Nucleus accumbens (tissue), 56 donors: ENCODE results near the gene GGT7.
"Not testable (repeated sequence)": the region's sequence is repeated elsewhere in the genome, so short reads cannot be mapped to it uniquely, and the experiment has no call there.

Experiments used
- DNase-seq, 56 donors: peaks; one replicate each; lab custom pipeline; 2025; lab: John Stamatoyannopoulos, UW

The GGT7 gene

GRCh38 chr20:34859367-34859766 lies 13.3 kb downstream of the GGT7 start:
- DNase-seq, result no peak

GRCh38 chr20:34852298-34852697 lies 20.4 kb downstream of the GGT7 start:
- no peak for DNase-seq

DNA sequence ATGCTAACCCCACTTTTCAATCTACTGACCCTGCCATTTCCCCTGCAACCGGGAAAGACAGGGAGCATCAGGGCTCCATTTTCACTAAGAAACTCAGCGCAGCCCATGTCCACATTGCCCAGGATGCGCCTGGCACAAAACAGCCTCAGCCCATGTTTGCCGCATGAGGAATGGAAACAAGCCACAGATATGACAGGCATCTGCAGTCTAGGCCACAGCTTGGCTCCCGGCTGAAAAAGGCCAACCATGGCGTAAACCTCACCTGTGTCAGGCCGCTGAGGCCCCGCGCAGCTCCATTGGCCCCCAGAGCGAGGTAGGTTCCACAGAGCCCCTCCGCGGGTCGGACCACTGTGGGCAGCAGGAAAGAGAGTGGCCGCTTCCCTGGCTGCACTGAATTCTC lies 21.7 kb downstream of the GGT7 start:
- DNase-seq, result no peak

DNA sequence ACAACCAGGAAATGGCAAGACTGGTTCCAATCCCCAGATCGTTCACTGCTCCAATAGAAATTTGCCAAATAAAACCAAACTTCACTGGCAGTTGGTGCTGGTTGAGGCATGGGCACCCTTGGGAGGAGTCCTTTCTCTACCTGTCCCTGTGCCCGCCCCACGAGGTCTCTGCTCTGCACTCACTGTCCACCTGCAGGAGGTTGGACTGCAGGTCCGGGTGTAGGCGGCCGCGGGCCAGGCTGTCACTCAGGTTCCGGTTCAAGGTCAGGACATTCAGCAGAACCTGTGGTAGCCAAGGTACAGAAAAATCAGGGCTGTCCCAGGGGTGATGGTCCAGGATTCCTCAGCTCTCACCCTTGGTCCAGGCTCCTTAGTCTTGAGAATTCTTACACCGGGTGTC lies 22.9 kb downstream of the GGT7 start:
- no peak for DNase-seq

GRCh38 chr20:34848597-34848996 lies 24.1 kb downstream of the GGT7 start:
- no peak for DNase-seq

DNA sequence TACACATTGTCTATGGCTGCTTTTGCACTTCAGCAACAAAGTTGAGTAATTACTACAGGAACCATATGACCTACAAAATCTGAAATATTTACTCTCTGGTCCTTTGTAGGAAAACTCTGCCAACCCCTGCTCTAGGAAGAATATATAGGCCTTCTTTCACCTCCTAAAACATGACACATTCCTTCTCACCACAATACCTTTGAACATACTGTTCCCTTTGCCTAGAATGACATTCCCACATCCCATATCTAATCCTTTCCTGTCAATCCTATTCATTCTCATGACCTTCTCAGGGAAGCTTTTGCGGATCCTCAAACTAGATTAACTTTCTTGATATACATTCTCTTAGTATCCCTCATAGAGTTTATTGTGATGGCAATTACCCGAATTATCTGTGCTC lies 29.2 kb downstream of the GGT7 start:
- no peak for DNase-seq

- DNase-seq, result no peak
Observed at GRCh38 chr20:34842143-34842542, 30.5 kb downstream of the GGT7 start.

DNA sequence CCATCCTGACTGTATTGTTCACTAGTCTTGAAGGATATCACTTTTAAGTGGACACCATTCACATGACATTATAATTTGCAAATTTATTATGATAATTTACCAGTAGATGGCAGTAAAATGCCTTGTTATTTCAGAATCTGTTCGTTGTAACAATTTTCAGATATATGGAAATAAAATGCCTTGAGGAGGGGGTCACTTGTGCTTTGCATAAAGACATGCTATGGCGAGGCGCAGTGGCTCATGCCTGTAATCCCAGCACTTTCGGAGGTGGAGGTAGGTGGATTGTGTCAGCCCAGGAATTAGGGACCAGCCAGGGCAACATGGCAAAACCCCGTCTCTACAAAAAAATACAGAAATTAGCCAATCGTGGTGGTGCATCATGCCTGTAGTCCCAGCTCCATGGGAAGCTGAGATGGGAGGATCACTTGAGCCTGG lies 38.2 kb downstream of the GGT7 start:
- DNase-seq, result peak in 1 of 56 donors; percentile 3

DNA sequence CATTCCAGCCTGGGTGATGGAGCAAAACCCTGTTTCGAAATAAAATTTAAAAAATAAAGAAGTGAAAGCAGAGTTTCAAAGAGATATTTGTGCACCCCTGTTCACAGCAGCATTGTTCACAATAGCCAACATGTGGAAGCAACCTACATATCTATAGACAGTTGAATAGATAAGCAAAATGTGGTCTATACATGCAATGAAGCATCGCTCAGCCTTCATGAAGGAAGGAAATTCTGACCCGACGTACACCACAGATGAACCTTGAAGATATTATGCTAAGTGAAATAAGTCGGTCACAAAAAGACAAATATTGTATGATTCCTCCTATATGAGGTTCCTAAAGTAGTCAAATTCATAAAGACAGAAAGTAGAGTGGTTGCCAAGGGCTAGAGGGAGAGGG lies 40.7 kb downstream of the GGT7 start:
- no peak for DNase-seq

GRCh38 chr20:34829191-34829590 lies 43.5 kb downstream of the GGT7 start:
- DNase-seq, result no peak

GRCh38 chr20:34825530-34826362 lies 46.9 kb downstream of the GGT7 start, which contains the start of gene NCOA6:
Gene NCOA6, minus strand, starts transcription at chr20:34825651. Its CDS starts 43,296 bp downstream, at chr20:34782355.
- peak in 55 of 56 donors; percentile 29 to 92 (median 84) for DNase-seq

GRCh38 chr20:34824806-34825529 lies 47.7 kb downstream of the GGT7 start:
- peak in 52 of 56 donors; percentile 14 to 84 (median 56) for DNase-seq

GRCh38 chr20:34824452-34824805 lies 48.2 kb downstream of the GGT7 start:
- DNase-seq, result peak in 22 of 56 donors; percentile 6 to 49 (median 28)

GRCh38 chr20:34824026-34824425 lies 48.6 kb downstream of the GGT7 start:
- no peak for DNase-seq

GRCh38 chr20:34820805-34821578 lies 51.7 kb downstream of the GGT7 start:
- DNase-seq, result no peak

GRCh38 chr20:34817801-34818200 lies 54.9 kb downstream of the GGT7 start:
- no peak for DNase-seq

DNA sequence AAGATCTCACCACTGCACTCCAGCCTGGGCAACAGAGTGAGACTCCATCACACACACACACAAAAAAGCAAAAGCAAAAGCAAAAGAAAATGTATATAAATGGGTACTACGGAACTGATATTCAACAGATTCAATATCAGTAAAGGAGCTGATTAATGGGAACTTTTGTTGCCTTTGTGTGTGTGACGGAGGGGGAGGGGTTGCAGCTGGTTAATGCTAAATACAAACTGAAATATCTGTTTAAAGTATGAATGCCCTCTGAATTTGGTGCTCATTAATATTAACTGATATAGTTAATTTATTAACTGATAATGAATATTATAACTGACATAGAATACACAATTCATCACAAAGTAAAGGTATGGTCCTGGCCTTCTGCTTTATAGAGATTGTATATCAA lies 55.6 kb downstream of the GGT7 start:
- peak in 2 of 56 donors; percentile 12 to 41 for DNase-seq

GRCh38 chr20:34815636-34816035 lies 57.0 kb downstream of the GGT7 start:
- no peak for DNase-seq

DNA sequence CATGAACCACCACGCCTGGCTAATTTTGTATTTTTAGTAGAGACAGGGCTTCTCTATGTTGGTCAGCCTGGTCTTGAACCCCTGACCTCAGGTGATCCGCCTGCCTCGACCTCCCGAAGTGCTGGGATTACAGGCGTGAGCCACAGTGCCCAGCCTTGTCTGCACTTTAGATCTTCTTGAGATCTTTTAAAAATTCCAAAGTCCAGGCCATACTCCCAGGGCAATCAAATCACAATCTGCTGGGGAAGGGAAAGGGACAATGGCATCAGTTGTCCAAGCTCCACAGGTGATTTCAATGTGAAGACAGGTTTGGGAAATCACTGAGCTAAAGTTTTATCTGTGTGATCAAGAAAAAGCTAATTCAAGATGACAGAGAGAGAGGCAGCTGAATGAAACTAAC lies 64.1 kb downstream of the GGT7 start:
- no peak for DNase-seq

- DNase-seq, result not testable (repeated sequence)
Observed at GRCh38 chr20:34807944-34808465, 64.7 kb downstream of the GGT7 start.

DNA sequence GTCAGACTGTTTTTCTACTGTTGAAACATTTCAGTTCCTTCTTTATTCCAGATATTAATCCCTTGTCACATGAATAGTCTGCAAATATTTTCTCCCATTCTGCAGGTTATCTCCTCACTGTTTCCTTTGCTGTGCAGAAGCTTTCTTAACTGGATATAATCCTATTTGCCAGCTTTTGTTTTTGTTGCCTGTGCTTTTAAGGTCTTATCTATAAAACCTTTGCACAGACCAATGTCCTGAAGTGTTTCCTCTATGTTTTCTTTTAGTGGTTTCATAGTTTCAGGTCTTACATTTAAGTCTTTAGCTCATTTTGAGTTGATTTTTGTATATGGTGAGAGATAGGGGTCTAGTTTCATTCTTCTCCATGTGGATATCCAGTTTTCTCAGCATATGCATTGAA lies 66.4 kb downstream of the GGT7 start:
- no peak for DNase-seq
